AG10803 (cell line): ENCODE data around the gene OSBPL2.

Experiments
- DNase-seq: peaks from one replicate; pipeline ENCODE4 v3.0.0; 2010; ENCODE audit warnings: low read depth
- H3K4me3 ChIP-seq: 2 replicates; pipeline ENCODE4 v1.5.1; 2011; ENCODE audit warnings: mild to moderate bottlenecking, low read length, control low read depth
- CTCF ChIP-seq: conservative IDR thresholded peaks from 2 replicates; pipeline ENCODE4 v1.5.1; 2011; ENCODE audit warnings: mild to moderate bottlenecking, low read length, control low read depth, inconsistent platforms

The OSBPL2 gene

GRCh38 chr20:62311150-62311549, 72.8 kb downstream of the OSBPL2 start:
- DNase-seq, result no peak
- H3K4me3 ChIP-seq, result no peak overlapping the region
- TF ChIP-seq CTCF, result no peak

- H3K4me3 ChIP-seq, result no peak overlapping the region
- no peak for DNase-seq
- TF ChIP-seq CTCF, result no peak
Measured at GRCh38 chr20:62311832-62312661, 73.7 kb downstream of the OSBPL2 start.

DNA sequence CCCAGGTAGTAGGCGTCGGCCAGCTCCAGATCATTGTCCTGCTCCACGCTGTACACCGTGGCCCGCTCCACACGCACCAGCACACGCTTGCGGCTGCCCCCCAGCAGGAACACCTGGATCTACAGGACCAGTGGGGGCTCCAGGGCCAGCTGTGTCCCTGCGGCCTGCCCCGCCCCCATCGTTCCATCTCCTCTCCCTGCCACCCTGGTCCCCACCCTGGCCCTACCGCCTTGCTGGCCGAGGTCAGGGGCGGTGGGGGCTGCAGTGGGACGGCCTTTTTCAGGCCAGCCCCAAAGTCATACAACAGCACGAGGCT, 74.3 kb downstream of the OSBPL2 start:
- no peak for TF ChIP-seq CTCF
- DNase-seq, result no peak
- H3K4me3 ChIP-seq, result no peak overlapping the region

- H3K4me3 ChIP-seq, result no peak overlapping the region
- no peak for TF ChIP-seq CTCF
- no peak for DNase-seq
Measured at GRCh38 chr20:62313021-62313420, 74.7 kb downstream of the OSBPL2 start.

- no peak overlapping the region for H3K4me3 ChIP-seq
- DNase-seq, result no peak
- TF ChIP-seq CTCF, result no peak
Measured at GRCh38 chr20:62313460-62314338, 75.4 kb downstream of the OSBPL2 start.

GRCh38 chr20:62314339-62314638, 76.0 kb downstream of the OSBPL2 start:
- TF ChIP-seq CTCF, result no peak
- no peak for DNase-seq
- no peak overlapping the region for H3K4me3 ChIP-seq
